ENCODE data around the gene OR8B12.
"Not testable (repeated sequence)": the region's sequence is repeated elsewhere in the genome, so short reads cannot be mapped to it uniquely, and the experiment has no call there.

Gene OR8B12

GRCh38 chr11:124519850-124520549 is 23.5 kb downstream of the OR8B12 start:
- no peak for DNase-seq

- no peak for DNase-seq
These were observed 24.4 kb downstream of the OR8B12 start for GRCh38 chr11:124518989-124519451.

- DNase-seq: no peak
These were observed 26.1 kb downstream of the OR8B12 start for GRCh38 chr11:124517314-124517713.

GRCh38 chr11:124514675-124515074 is 28.8 kb downstream of the OR8B12 start:
- not testable (repeated sequence) for DNase-seq

GRCh38 chr11:124514131-124514530 is 29.3 kb downstream of the OR8B12 start:
- no peak for DNase-seq

GRCh38 chr11:124511745-124512144 is 31.7 kb downstream of the OR8B12 start:
- no peak for DNase-seq

GRCh38 chr11:124510279-124510678 is 33.2 kb downstream of the OR8B12 start:
- DNase-seq: no peak

- DNase-seq: no peak
These were observed 43.7 kb downstream of the OR8B12 start for GRCh38 chr11:124499711-124500110.

- DNase-seq: no peak
These were observed 50.3 kb downstream of the OR8B12 start for GRCh38 chr11:124493016-124493655.

Measured in NCI-H526 treated with DMSO at 0.1 percent for 48 hours (cell line).